HCT116 (cell line): ENCODE results near the gene SCML2. TPM values are rescaled to one million over a fixed set of nuclear protein-coding genes. Genes with fewer than 3 reads are reported as not detected.

ENCODE experiments used
- ATAC-seq: fragments of 200-7000 bp; cut with Tn5 transposase; 2 replicates; pipeline ENCODE4 v1.9.1; 2020; ENCODE audit warnings: mild to moderate bottlenecking, moderate library complexity
- BruUV-seq: library from RNA; stranded (reverse); fragments of 400-500 nt; replicated peaks from 2 replicates; lab custom pipeline; 2021; lab: Mats Ljungman, UMichigan
- CTCF ChIA-PET: fragments of 300-600 bp; sonication (Branson Sonifier 250); formaldehyde crosslinking; loops from one replicate; lab custom pipeline; 2021; ENCODE audit warnings: antibody characterized with exemption; lab: Charles Lee
- POLR2A ChIA-PET: fragments of 300-600, 350-600 bp; sonication (Branson Sonifier 250); formaldehyde crosslinking; loops from one replicate; lab custom pipeline; 2021; ENCODE audit warnings: antibody characterized with exemption; lab: Charles Lee
- RAD21 ChIA-PET, 2 experiments: fragments of 300-600 bp; sonication (Branson Sonifier 250); formaldehyde crosslinking; loops; one replicate each; lab custom pipeline; 2023; ENCODE audit warnings: low total read pairs in 2 of 2; ENCODE audit not compliant: uncharacterized antibody in 2 of 2, unreplicated experiment in 2 of 2, low non-redundant PET in 1 of 2; lab: Charles Lee
- DNase-seq: peaks from one replicate; pipeline ENCODE4 v3.0.0-alpha.2; 2010; ENCODE audit warnings: low read depth, low spot score
- H2AFZ ChIP-seq: fragments of 200-600 bp; shearing (Covaris generic), sonication (generic); 2 replicates; pipeline ENCODE4 v1.6.1; 2017; ENCODE audit warnings: low read depth, mixed run types, mixed read lengths, antibody characterized with exemption, low read length; ENCODE audit not compliant: poor library complexity, severe bottlenecking
- H3K27ac ChIP-seq: 2 replicates; pipeline ENCODE4 v1.5.1; 2012; ENCODE audit warnings: low read depth, low read length
- H3K27me3 ChIP-seq: fragments of 200-600 bp; sonication (generic); 2 replicates; pipeline ENCODE4 v1.6.1; 2016; ENCODE audit warnings: mixed run types, low read length, mixed read lengths; ENCODE audit not compliant: insufficient read depth
- H3K36me3 ChIP-seq, 2 experiments: fragments of 200-500 bp in 1 of 2; fragments of 200-600 bp in 1 of 2; sonication (Bioruptor generic) in 1 of 2; sonication (generic) in 1 of 2; 2 replicates each; pipeline versions ENCODE4 v1.5.1 to v1.6.1; 2014 to 2016; ENCODE audit warnings: low read length in 2 of 2, inconsistent platforms in 1 of 2, mixed read lengths in 1 of 2, mixed run types in 1 of 2; ENCODE audit not compliant: insufficient read depth in 2 of 2, control insufficient read depth in 1 of 2
- H3K4me1 ChIP-seq, 2 experiments: fragments of 200-600 bp in 1 of 2; sonication (generic) in 1 of 2; 2 replicates each; pipeline versions ENCODE4 v1.5.1 to v1.6.1; 2012 to 2017; ENCODE audit warnings: low read length in 2 of 2, inconsistent platforms in 1 of 2, mild to moderate bottlenecking in 1 of 2, mixed read lengths in 1 of 2, mixed run types in 1 of 2, moderate library complexity in 1 of 2; ENCODE audit not compliant: insufficient read depth in 2 of 2, control insufficient read depth in 1 of 2
- H3K4me2 ChIP-seq: fragments of 200-600 bp; sonication (generic); 2 replicates; pipeline ENCODE4 v1.6.1; 2017; ENCODE audit warnings: mixed run types, low read length, mixed read lengths
- H3K4me3 ChIP-seq, 2 experiments: fragments of 200-600 bp in 1 of 2; sonication (generic) in 1 of 2; replicated peaks in 1 of 2; 2 replicates each; pipeline ENCODE4 v1.5.1; 2011 to 2016; ENCODE audit warnings: low read length in 2 of 2, control low read depth in 1 of 2, low read depth in 1 of 2, mild to moderate bottlenecking in 1 of 2, mixed read lengths in 1 of 2, mixed run types in 1 of 2
- H3K79me2 ChIP-seq: fragments of 200-600 bp; sonication (generic); 2 replicates; pipeline ENCODE4 v1.6.1; 2017; ENCODE audit warnings: mild to moderate bottlenecking, mixed run types, low read length, moderate library complexity, mixed read lengths; ENCODE audit not compliant: insufficient read depth
- H3K9ac ChIP-seq: fragments of 200-600 bp; sonication (generic); 2 replicates; pipeline ENCODE4 v1.6.1; 2016; ENCODE audit warnings: low read length, mixed read lengths
- H3K9me2 ChIP-seq: fragments of 200-600 bp; sonication (generic), shearing (Covaris generic); 2 replicates; pipeline ENCODE4 v1.6.1; 2017; ENCODE audit warnings: mixed run types, mild to moderate bottlenecking, moderate library complexity; ENCODE audit not compliant: insufficient read depth
- H3K9me3 ChIP-seq, 2 experiments: fragments of 200-500 bp in 1 of 2; fragments of 200-600 bp in 1 of 2; sonication (Bioruptor generic) in 1 of 2; sonication (generic) in 1 of 2; 2 replicates each; pipeline ENCODE4 v1.6.1; 2014 to 2017; ENCODE audit warnings: low read length in 2 of 2, mixed read lengths in 2 of 2, inconsistent platforms in 1 of 2, low read depth in 1 of 2, mild to moderate bottlenecking in 1 of 2, mixed run types in 1 of 2, moderate library complexity in 1 of 2; ENCODE audit not compliant: control insufficient read depth in 1 of 2, insufficient read depth in 1 of 2
- H4K20me1 ChIP-seq: fragments of 200-600 bp; sonication (generic), shearing (Covaris generic); 2 replicates; pipeline ENCODE4 v1.6.1; 2017; ENCODE audit warnings: mixed run types, mild to moderate bottlenecking, moderate library complexity; ENCODE audit not compliant: insufficient read depth
- ATF3 ChIP-seq: IDR thresholded peaks from 2 replicates; pipeline ENCODE4 v1.6.1; 2012
- CEBPB ChIP-seq: IDR thresholded peaks from 2 replicates; pipeline ENCODE4 v1.6.1; 2012; ENCODE audit warnings: low read depth
- EZH2 ChIP-seq: fragments of 200-600 bp; sonication (generic); IDR thresholded peaks from 2 replicates; pipeline ENCODE4 v1.6.1; 2017; ENCODE audit warnings: antibody characterized with exemption, mixed run types
- RAD21 ChIP-seq: IDR thresholded peaks from 2 replicates; pipeline ENCODE4 v1.6.1; 2012; ENCODE audit warnings: low read depth, mild to moderate bottlenecking
- REST ChIP-seq: IDR thresholded peaks from 2 replicates; pipeline ENCODE4 v1.6.1; 2012; ENCODE audit warnings: low read depth
- SIN3A ChIP-seq: IDR thresholded peaks from 2 replicates; pipeline ENCODE4 v1.6.1; 2012; ENCODE audit warnings: low read depth
- SP1 ChIP-seq: IDR thresholded peaks from 2 replicates; pipeline ENCODE4 v1.6.1; 2012; ENCODE audit warnings: low read depth
- SRF ChIP-seq: IDR thresholded peaks from 2 replicates; pipeline ENCODE4 v1.6.1; 2012; ENCODE audit warnings: low read depth
- TCF7L2 ChIP-seq: IDR thresholded peaks from 2 replicates; pipeline ENCODE4 v1.7.0; 2011; ENCODE audit warnings: borderline replicate concordance, inconsistent platforms; ENCODE audit not compliant: insufficient read depth, insufficient read length; ENCODE audit errors: extremely low read depth
- YY1 ChIP-seq: IDR thresholded peaks from 2 replicates; pipeline ENCODE4 v1.6.1; 2011; ENCODE audit warnings: low read length, low read depth, moderate library complexity, mild to moderate bottlenecking; ENCODE audit not compliant: insufficient replicate concordance; ENCODE audit errors: extremely low read depth
- ZFX ChIP-seq: fragments of 450-650 bp; IDR thresholded peaks from 2 replicates; pipeline ENCODE4 v1.6.1; 2017
- intact Hi-C: fragments of 100-400 bp; cut with micrococcal nuclease; formaldehyde crosslinking; loops from 2 replicates; pipeline ENCODE4 v1.10.0; 2022
- total RNA-seq: library from RNA; stranded (reverse); gene quantifications from one replicate; pipeline ENCODE4 v1.2.1, GENCODE V29; 2021; ENCODE audit not compliant: unreplicated experiment

Gene SCML2
- total RNA-seq, 1 experiment from 2014 or later, result 5.2 TPM

- CTCF ChIA-PET, result no interaction called here
- BruUV-seq, result no TSS peak
- RAD21 ChIA-PET, result no interaction called here
Measured at GRCh38 chrX:18290200-18290599, 64.3 kb downstream of the SCML2 start.

More at GRCh38 chrX:18290200-18290599, 64.3 kb downstream of the SCML2 start:
- Histone ChIP-seq H2AFZ (no peak overlapping the region), H4K20me1 (no peaks in the 10 kb centered on the region), H3K4me2 (no peak overlapping the region), H3K4me1 (no peaks in the 10 kb centered on the region), H3K9ac (no peak overlapping the region), H3K9me3 (no peaks in the 10 kb centered on the region), H3K9me2 (no peaks in the 10 kb centered on the region), H3K36me3 (no peaks in the 10 kb centered on the region)
- ATAC-seq, result no peak
- DNase-seq, result no peak
- POLR2A ChIA-PET, result no interaction called here
- TF ChIP-seq CEBPB, result no peak
- TF ChIP-seq ATF3, result no peak
- TF ChIP-seq REST, result no peak
- TF ChIP-seq TCF7L2, result no peak
- TF ChIP-seq EZH2, result no peak
- no peak for TF ChIP-seq SIN3A
- no peak for TF ChIP-seq SRF
- TF ChIP-seq ZFX, result no peak
- TF ChIP-seq YY1, result no peak
- no peak for TF ChIP-seq SP1
- TF ChIP-seq RAD21, result no peak
- TF ChIP-seq, all 23 proteins: peak for 0
- intact Hi-C loops, result no loop called here
- Histone ChIP-seq H3K27ac (no peak overlapping the region), H3K79me2 (no peaks in the 10 kb centered on the region), H3K4me3 (no peak overlapping the region), H3K27me3 (no peaks in the 10 kb centered on the region)
